A172 (cell line): ENCODE data around the gene C11orf65. TPM values are rescaled to one million over a fixed set of nuclear protein-coding genes. Genes with fewer than 3 reads are reported as not detected.

Experiments
- DNase-seq: peaks from one replicate; pipeline ENCODE4 v3.0.0-alpha.2; 2015; ENCODE audit warnings: low spot score
- total RNA-seq: library from RNA; depleted of rRNA; stranded (reverse); fragments of >200 nt; shearing (Covaris generic); gene quantifications from 2 replicates; pipeline ENCODE4 v1.2.3, GENCODE V29; 2014; rRNA removed

The C11orf65 gene, protein sequence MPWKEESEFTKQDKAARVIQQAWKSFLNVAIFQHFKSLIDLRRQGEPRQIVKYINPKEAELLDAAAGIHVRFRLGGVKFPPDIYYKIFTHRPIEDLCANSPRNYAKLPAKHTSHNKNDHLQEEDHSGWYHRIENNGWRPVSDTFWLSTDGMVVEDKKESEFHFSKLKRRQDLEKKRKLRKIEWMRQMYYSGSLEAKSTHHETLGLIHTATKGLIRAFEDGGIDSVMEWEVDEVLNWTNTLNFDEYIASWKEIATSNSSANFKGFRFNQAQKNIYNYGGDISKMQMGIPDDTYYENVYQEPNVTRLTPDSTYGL
- 0.28 and 0.53 TPM in 2 replicates for total RNA-seq

DNA sequence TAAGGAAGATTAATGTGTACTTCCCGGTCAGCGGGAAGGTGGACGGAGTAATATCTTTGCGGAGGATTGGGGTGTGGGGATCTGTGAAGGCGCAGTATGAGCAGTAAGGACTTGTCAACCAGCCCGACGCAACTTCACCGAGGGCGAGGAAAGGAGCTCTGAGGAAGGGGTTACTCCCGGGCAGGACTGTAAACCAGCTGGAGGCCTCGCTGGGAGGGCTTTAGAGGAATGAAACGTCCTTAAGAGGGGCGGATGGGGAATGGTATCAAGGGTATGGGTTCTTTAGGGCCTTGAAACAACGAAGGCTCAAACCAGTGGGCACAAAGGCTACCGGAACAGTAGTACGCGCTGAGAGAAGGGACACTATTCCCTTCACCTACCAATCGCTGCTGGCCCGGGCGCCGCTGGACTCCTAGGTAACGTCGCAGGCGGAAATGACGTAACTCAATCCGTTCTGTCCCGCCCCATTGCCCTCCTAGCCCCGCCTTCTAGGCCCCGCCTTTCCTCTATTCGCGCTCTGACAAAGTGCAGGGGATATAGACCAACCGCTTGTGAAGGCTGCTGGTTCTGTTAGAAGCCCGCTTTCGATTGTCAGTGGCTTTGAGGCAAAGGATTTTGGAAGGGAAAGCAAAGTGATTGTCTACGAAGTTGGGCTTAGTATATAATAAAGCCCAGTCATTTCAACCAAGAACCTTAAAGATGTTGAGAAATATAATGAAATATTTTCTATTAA is at the start of gene C11orf65:
Gene C11orf65, minus strand, starts transcription at position 439 of the 733 bp plus-strand sequence. CDS start 5,970 bp downstream, outside the sequence.
- DNase-seq = peak; percentile 94

DNA sequence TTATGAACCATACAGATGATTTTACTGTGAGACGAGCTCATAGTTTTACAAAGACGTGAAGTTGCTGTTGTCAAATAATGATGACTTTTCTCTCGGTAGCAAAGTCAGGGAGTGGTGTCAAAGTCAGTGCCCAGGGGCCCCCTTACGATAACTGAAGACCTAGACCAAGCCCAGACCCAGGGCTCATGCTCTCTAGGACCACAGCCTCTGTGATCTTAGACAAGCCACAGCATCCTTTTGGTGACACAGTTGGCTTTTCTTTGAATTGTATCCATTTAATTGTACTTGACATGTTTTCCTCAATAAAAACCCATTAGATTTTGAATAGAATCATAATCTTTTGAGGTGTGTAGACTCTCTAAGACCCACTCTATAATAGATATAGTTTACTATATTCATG is 48.8 kb upstream of the C11orf65 start:
- DNase-seq = no peak

DNA sequence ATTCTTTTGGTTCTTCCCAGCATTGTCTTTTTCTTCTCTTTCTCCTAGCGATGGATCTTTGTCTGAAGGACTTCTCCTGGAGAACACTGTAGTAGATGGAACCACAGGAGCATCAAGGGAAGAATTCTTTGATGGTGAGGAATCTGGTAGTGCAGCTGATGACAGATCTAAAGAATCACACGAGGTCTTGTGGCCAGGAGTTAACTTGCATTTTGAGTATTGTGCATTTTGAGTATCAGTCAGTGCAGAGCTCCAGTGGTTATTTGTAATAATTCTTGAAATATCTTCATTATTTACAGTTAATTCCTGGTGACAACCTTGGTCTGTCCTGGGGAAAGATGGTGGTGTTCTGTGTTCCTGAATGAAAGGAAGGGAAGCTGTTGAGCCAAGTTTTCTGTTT is 45.4 kb upstream of the C11orf65 start:
- DNase-seq = no peak

DNA sequence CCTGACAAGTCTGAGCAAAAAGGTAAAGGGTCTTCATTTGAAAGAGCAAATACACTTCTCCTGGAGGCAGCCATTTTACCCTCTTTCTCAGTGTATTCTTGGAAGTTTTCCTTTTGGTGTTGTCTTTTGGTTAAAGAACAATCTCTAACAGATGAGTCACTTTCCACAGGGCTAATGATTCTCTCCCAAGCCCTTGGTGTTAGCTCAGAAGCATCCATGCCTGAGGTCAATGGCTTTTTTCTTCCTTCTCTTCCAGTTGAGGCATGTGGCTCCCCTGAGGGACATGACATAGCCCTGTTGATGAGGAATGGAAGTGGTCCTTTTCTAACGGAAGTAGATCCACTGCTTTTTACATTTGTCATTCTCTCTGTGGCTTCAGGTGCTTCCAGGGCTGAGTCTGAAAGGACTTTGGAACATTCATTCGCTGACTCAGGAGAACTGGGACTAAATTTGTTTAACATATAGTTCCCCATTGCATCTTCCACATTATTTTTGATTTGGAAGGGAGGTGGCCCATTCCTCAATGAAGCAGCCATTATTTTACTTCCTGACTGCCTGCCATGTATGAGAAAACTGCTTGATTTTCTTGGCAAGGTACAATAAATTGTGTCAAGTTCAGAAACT is 44.6 kb upstream of the C11orf65 start:
- peak; percentile 33 for DNase-seq

DNA sequence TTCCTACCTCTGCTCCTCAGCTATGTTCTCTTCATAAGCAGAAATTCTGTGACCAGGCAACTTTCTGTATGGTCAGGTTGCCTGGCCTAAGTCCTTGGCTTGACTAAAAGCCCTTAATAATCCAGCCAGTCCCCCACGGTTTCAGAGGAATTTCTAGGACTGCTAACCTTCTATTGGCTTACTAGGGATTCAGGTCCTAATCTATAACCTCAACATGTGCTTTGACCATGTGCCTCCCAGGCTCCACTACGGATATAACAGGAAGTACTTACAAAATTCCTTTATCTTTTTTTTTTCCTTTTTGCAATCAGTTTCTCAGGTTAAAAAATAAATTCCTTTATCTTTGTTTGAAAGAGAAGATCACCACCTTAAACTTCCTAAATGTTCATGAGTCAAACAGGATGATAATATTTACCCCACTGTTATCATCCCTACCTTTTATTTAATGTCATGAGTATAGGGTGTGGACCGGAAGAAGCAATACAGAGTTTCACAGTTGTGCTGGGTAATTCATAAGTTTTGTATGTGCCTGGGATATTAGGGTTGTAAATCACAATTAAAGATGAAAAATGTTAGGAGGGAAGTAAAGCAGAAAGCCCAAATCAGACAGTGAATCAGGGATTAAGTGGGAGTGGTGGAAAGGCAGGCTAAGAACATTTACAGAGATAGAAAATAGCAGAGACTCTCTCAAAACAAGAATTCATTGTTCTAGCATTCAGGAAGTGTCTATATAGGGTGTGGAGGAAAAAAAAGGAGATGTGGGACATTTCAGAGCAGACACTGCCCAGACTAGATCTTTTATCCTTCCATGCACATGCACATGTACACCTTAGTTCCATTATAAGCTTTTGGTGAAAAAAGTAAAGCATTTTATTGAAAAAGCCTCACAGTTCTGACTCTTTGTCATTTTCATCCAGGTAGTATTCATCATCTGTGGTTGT is 41.6 kb upstream of the C11orf65 start:
- no peak for DNase-seq

DNA sequence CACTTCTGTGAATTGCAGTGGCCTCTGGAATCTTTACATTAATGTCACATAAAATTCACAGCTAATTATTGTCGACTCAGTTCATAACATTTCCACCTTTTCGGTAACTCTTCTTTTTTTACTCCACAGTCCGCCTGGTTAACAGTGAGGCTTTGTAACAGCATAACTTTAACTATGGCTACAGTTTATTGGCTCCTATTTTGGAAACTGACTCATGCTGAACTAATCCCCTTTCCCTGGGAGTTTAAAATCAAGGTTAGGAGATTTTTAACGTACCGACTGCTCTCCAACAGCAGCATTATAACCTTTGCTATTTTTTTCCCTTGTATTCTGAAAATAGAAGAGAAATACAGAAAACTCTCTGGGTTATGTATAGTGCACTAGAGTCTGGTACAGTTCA is 34.1 kb upstream of the C11orf65 start:
- DNase-seq = peak; percentile 19

DNA sequence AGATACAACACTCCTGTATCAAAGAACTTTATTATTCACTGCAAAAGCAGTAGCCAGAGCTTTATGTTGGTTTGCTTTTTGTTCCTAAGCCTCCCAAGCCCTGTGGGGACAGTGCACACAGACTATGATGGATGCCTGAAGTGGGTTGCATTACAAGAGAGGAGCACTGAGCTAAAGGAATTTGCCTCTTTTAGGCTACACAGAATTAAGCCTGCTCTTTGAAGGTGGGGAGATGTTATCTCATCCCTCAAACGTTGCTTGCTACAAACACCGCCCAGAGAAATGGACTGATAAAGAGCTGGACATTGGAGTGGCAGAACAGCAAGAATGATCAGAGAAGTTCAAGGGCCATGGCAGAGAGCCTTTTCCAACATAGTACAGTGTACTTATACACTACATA is 33.4 kb upstream of the C11orf65 start:
- DNase-seq = no peak

DNA sequence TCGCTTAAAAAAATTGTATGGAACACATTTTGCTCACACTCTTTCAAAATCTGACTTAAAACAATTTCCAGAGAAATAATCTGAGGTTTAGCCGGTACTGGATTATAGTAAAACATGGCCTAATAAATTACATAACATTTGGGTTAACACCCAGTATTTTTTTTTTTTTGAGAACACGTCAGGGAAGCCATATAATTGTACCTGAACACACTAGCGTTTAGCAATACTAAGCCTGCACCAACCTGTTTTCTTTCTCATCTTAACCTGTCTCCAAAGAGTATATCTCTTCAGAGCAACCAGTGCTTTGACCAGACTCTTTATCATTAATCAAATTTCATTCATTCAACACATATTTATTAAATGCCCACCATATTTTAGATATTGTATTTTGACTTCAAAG is 32.8 kb upstream of the C11orf65 start:
- no peak for DNase-seq

DNA sequence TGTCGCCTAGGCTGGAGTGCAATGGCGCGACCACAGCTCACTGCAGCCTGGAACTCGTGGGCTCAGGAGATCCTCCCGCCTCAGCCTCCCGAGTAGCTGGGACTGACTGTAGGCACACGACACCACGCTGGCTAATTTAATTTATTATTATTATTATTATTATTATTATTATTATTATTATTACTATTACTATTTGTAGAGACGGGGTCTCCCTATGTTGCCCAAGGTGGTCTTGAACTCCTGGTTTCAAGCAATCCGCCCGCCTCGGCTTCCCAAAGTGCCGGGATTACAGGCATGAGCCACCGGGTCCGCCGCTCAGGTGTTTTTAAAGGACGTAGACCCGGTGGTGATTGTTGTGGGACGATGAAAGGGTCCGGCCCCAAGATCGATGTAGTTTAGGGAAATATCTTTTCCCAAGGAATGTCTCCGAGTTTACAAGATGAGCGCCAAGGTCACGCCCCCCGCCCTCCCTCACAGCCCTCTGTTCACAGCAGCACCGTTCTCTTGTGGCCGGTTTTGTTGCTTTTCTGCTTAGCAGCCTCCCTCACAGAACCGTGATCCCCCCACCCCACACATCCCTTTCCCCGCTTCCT is 31.6 kb upstream of the C11orf65 start:
- DNase-seq = no peak

DNA sequence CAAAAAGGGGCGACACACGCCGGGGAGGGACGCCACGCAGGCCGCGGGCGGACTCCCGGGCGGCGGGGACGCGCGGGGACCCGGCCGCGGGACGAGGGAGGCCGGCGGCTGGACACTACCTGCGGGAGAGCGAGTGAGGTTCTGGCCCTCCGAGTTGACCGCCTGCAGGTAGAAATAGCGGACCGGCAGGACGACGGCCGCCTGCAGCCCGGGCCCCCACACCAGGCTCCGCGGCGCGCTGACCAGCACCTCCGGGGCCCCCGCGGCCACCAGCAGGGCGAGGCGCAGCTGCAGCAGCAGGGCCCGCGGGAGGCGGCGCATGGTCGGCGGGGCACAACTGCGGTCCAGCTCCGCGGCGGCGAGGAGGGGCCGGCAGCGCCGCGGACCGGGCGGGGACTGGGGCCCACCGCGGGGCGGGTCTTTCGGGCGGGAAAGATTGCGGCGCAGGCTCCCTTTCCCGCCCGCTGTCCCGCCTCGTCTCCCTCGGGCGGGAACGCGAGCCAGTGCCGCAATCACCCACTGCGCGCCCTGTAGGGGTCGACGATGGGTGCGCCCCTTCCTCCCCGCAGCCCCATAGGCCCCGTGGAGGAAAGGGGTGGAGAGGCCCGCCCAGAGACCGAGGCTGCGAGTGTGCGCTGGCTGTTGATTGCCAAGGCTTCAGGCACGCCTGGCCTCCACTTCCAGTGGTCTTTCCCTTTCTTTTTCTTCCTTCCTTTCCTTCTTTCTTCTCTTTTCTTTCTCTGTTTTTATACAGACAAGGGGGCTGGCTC is 30.9 kb upstream of the C11orf65 start, which contains the start of gene POGLUT3:
Gene POGLUT3, minus strand, starts transcription at position 339 of the 770 bp plus-strand sequence. Its CDS starts 18 bp downstream, at position 321.
- peak; percentile 25 for DNase-seq

DNA sequence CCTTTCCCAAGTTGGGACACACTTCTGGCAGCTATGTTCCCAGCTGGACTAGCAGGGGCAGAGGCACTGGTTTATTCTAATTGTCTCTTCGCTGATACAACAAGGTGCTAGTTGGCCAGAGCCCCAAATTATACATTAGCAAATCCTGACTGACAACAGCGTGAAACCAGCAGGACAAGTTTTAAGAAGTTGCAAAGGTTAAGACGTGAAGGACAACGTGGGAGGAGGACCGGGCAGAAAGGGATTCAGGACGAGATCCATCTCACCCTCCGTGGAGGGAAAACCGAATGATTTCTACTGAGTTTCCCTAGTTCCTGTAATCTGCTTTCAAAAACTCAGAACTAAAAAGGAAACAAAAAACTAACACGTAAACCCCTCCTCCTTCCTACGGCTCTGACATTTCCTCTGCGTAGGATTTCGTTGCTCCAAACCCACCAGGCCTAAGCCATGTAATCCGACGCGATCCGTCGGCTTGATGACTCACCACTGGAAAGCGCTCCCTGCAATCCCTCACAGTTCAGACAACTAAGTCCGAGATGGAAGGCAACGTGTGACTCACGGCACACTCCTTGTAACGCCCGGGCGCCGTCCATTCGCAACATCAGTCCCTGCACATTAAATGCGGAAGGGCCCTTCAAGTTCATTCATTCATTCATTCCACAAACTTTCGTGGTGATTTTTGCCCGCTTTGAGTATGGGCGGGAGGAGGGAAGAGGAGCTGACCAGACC is 30.2 kb upstream of the C11orf65 start:
- peak; percentile 89 for DNase-seq

DNA sequence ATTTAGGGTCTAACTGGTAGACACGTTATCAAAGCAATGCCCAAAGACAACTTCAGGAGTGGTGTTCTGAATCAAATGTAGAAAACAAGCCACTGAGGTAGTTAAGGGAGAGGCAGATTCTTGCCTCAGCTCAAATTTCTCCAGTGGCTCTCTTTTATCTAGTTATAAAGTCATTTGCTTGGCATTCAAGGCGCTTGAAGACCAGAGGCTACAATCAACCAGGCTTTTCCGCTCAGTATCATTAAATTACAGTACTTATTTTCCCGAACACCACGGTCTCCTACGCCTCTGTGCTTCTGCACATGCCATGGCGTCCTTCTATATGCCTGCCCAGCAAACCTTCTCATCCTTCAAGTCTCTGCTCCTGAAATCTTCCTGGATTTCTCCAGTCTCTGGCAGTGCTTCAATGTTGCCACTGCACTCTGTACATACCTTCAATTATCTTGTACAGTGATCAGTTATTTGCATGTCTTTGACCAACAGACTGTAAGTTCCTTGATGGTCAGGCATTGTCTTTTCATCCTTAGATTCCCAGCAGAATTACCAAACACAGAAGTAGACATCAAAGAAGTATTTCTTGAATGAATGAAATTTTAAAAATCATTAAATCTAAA is 29.4 kb upstream of the C11orf65 start:
- DNase-seq = no peak

DNA sequence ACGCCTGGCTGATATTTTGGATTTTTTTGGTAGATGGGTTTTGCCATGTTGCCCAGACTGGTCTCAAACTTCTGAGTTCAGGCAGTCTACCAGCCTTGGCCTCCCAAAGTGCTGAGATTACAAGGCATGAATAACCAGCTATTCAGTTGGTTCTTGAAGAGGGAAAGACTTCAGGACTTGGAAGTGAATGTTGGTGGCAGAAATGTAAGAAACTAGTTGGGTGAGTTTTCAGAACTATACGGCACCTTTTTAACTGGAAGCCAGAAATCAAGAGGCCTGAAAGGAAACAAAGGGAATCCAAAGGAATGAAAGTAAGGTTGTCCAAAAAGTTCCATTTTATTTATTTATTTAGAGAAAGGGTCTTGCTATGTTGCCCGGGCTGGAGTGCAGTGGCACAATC is 28.0 kb upstream of the C11orf65 start:
- no peak for DNase-seq

DNA sequence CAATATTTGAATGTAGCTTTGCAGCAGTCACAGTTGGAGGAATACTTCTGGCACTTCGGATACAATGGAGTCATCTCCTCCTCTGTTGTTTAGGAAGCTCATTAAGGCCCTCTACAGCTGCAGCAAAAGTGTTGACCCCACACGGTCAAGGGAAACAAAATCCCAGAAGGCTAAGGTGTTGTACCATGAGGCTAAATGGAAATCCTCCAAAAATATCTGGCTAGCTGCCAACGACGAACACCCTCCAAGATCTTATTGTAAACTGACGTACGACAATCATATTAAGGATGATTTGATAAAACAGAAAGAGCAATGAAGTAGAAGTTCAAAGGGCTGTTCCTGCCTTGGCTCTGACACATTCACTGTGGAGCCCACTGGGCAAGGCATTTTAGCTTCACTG is 26.9 kb upstream of the C11orf65 start:
- no peak for DNase-seq

DNA sequence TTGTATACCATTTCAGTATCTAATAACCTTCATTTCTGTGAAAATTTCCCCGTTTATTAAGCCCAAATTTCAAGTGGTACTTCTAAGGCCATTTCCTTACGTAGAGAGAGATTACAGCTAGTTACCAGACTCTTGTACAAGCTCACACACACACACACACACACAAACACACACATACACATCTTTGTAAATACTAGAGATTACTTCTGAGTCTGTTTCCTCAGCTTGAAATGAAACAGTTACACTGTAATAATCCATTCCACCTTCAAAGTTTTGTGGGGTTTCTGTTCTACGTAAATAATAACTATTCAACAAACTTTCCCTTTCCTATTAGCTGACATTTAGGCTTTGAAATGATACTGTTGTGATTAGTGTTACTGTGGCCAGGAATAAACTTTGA is 24.6 kb upstream of the C11orf65 start:
- no peak for DNase-seq

DNA sequence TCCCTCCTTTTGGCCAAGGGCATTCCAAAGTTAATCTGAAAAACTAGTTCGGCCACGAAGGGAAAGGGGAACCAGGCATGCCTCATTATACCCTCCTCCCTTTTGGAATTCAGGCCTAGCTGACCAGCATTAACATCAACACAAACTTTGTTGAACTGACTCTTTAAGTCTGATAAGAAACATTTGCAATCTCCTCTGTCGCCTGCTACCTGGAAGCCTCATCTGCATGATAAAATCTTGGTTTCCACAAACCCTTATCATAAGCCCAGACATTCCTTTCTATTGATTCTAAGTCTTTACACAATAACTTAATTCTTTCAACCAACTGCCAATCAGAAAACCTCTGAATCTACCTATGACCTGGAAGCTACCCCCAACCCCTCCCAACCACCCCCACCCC is 19.5 kb upstream of the C11orf65 start:
- DNase-seq = no peak

DNA sequence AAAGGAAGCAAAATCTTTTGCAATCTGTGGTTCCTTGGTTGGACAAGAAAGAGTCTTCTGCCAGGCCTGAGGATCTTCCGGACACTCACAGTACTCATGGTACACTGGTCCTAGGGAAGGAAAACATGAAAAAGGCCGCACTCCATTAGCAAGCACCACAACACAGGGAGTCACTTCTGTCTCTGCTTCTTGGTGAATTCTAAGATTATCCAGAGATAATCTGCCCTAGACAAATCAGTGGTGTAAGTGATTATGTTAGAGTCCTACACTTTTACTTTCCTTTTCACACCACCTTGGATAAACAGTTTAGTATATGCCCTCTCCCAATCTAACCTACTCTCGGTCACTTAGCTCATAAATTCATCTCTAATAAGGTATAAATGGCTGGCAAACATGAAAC is 19.0 kb upstream of the C11orf65 start:
- no peak for DNase-seq

DNA sequence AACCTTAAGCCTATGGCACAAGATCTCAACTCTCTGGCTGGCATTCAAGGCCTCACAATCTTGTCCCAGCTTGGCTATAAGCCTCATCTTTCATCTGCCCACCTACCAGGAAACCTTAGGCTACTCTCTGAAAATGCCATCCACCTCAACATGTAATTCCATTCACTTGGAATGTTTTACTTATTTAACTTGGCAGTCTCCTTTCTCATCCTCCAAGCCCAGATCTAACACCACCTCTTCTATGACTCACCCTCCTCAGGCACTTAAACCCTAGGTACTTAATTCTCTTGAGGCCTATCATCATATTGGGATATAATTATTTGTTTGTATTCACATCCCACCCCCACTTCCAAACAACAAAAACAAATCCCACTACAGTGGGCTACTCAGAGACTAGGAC is 15.8 kb upstream of the C11orf65 start:
- DNase-seq = no peak
